GM21423 (cell line): Measurements from ENCODE around the gene EHMT1.
A peak's percentile ranks its signal among the peaks of the same experiment; 100 is the strongest.

Experiments
- ATAC-seq: cut with Tn5 transposase; IDR thresholded peaks from one replicate; pipeline ENCODE4 v1.9.1; 2021; ENCODE audit warnings: mild to moderate bottlenecking, moderate library complexity; ENCODE audit not compliant: unreplicated experiment

EHMT1 gene

GRCh38 chr9:137618105-137619067, at the start of gene EHMT1:
TSS of gene EHMT1 (plus strand) at chr9:137619005. CDS start at chr9:137619029, 24 bp downstream.
- ATAC-seq, result peak; percentile 62

- no peak for ATAC-seq
Observed at GRCh38 chr9:137569609-137570203, 49.1 kb upstream of the EHMT1 start.

- ATAC-seq, result no peak
Observed at GRCh38 chr9:137570566-137570965, 48.2 kb upstream of the EHMT1 start.

GRCh38 chr9:137574192-137574591, 44.6 kb upstream of the EHMT1 start:
- no peak for ATAC-seq

- no peak for ATAC-seq
Observed at GRCh38 chr9:137575364-137575715, 43.5 kb upstream of the EHMT1 start.

- ATAC-seq, result no peak
Observed at GRCh38 chr9:137575716-137576411, 42.9 kb upstream of the EHMT1 start.

GRCh38 chr9:137578518-137579258, 40.1 kb upstream of the EHMT1 start, which contains the start of gene DPH7:
TSS of gene DPH7 (minus strand) at chr9:137578925. CDS start at chr9:137578777, 148 bp downstream.
- ATAC-seq, result peak; percentile 87

- no peak for ATAC-seq
Observed at GRCh38 chr9:137579259-137579604, 39.6 kb upstream of the EHMT1 start.

GRCh38 chr9:137580209-137580953, 38.4 kb upstream of the EHMT1 start:
- ATAC-seq, result no peak

- ATAC-seq, result no peak
Observed at GRCh38 chr9:137580954-137581322, 37.9 kb upstream of the EHMT1 start.

- no peak for ATAC-seq
Observed at GRCh38 chr9:137581361-137582285, 37.2 kb upstream of the EHMT1 start.

- no peak for ATAC-seq
Observed at GRCh38 chr9:137582286-137582860, 36.4 kb upstream of the EHMT1 start.

GRCh38 chr9:137583347-137583746, 35.5 kb upstream of the EHMT1 start:
- ATAC-seq, result no peak

GRCh38 chr9:137583957-137584356, 34.8 kb upstream of the EHMT1 start:
- ATAC-seq, result no peak

GRCh38 chr9:137586854-137587253, 32.0 kb upstream of the EHMT1 start:
- ATAC-seq, result no peak

GRCh38 chr9:137588311-137588710, 30.5 kb upstream of the EHMT1 start:
- no peak for ATAC-seq

GRCh38 chr9:137588891-137589290, 29.9 kb upstream of the EHMT1 start:
- ATAC-seq, result no peak

GRCh38 chr9:137589441-137590122, 29.2 kb upstream of the EHMT1 start:
- ATAC-seq, result peak; percentile 17
